ENCODE data around the gene DDX43.
A peak's percentile ranks its signal among the peaks of the same experiment; 100 is the strongest.

DNA sequence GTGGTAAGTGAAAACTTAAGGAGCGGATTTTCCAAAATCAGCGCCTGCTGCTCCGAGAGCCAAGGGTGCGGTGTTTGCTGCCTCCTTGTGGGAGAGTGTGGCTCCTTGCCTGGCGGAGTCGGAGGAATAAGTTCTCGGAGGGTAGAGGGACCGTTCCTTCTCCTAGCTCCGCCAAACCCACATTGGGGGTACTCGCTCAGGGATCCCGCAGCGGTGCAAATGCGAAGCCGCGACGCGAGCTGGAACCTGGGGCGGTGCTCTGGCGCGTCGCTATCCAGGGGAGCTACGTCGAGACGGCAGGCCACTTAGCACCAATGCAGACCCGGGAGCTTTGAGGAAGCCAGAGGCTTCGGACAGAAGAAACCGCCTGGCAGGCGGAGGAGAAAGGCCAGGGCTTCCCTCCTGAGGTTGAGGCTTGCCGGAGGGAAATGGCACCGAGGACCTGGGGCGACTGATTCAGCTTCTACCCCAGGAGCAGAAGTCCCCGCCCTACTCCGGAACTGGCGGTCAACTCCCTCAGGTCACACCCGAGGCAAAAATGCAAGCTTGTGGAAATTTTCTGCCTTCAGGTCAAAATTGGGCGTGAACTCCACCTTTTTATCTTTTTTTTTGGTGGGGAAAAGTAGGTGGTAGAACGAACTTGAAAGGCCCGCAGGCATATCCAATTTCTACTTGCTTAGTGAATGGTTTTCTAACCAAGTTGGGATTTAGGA, 5.7 kb upstream of the DDX43 start:
- TF ChIP-seq CTCF (IDR thresholded peaks at IDR 0.05; ENCODE audit: poor library complexity, severe bottlenecking) (peak; percentile 44), MXI1 (conservative IDR thresholded peaks at IDR 0.05; ENCODE audit: poor library complexity, severe bottlenecking) (no peak), POLR2AphosphoS5 (IDR thresholded peaks at IDR 0.05) (no peak), SMC3 (conservative IDR thresholded peaks at IDR 0.05; ENCODE audit: poor library complexity) (no peak), EP300 (conservative IDR thresholded peaks at IDR 0.05; ENCODE audit: poor library complexity, severe bottlenecking) (no peak)
- TF ChIP-seq, protein P1, sequence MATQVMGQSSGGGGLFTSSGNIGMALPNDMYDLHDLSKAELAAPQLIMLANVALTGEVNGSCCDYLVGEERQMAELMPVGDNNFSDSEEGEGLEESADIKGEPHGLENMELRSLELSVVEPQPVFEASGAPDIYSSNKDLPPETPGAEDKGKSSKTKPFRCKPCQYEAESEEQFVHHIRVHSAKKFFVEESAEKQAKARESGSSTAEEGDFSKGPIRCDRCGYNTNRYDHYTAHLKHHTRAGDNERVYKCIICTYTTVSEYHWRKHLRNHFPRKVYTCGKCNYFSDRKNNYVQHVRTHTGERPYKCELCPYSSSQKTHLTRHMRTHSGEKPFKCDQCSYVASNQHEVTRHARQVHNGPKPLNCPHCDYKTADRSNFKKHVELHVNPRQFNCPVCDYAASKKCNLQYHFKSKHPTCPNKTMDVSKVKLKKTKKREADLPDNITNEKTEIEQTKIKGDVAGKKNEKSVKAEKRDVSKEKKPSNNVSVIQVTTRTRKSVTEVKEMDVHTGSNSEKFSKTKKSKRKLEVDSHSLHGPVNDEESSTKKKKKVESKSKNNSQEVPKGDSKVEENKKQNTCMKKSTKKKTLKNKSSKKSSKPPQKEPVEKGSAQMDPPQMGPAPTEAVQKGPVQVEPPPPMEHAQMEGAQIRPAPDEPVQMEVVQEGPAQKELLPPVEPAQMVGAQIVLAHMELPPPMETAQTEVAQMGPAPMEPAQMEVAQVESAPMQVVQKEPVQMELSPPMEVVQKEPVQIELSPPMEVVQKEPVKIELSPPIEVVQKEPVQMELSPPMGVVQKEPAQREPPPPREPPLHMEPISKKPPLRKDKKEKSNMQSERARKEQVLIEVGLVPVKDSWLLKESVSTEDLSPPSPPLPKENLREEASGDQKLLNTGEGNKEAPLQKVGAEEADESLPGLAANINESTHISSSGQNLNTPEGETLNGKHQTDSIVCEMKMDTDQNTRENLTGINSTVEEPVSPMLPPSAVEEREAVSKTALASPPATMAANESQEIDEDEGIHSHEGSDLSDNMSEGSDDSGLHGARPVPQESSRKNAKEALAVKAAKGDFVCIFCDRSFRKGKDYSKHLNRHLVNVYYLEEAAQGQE (IDR thresholded peaks at IDR 0.05; ENCODE audit: borderline replicate concordance): no peak
